ENCODE measurements around the gene JAKMIP1.
A peak's percentile ranks its signal among the peaks of the same experiment; 100 is the strongest.
"Not testable (repeated sequence)": the region's sequence is repeated elsewhere in the genome, so short reads cannot be mapped to it uniquely, and the experiment has no call there.

JAKMIP1 gene

DNA sequence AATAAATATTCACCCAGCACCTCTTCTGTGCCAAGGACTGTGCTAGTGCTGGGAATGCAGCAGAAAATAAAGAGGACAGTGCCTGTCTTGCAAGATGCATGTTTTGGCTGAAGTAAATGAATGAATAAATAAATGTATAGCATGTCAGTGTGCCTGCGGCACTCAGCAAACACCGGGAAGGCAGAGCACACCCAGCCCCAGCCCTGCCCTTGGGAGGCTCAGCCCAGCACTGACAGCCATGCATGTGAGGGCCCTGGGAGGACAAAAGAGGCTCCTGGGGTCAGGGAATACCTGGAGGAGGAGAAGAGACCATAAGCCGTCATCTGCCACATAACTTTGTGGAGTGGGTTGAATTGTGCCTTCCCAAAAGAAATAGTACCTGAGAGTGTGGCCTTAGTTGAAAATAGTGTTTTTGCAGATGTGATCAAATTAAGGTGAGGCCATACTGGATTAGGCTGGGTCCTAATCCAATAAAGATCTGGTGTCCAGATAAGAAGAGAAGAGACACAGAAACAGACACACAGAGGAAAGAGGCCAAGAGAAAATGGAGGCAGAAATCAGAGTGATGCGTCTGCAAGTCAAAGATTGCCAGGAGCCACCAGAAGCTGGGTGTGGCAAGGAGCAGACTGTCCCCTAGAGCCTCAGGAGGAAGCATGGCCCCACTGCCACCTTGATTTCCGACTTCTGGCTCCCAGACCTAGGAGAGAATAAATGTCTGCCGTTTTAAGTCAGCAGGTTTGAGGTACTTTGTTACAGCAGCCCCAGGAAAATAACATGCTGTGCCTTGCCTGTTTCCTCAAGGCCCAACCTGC, 198.5 kb downstream of the JAKMIP1 start:
- no peak overlapping the region for H3K4me3 ChIP-seq
- H3K4me1 ChIP-seq: peaks cover 21 to 53% (median 40%) of the 10 kb centered on the region in 10 experiments
- peaks cover 0 to 5% (median 0%) of the 10 kb centered on the region in 11 experiments; a peak in 8 of 22 replicates for H3K9me3 ChIP-seq (replicated peaks in 1 of 11)
- no peak overlapping the region for H3K9ac ChIP-seq
- no peak overlapping the region for H3K4me2 ChIP-seq
- H3K27ac ChIP-seq: no peak overlapping the region
- TF ChIP-seq Cebpa-rat (IDR thresholded peaks at IDR 0.05): no peak
- no peaks in the 10 kb centered on the region for H3K36me3 ChIP-seq
- H4K20me1 ChIP-seq: peaks cover 0 to 10% (median 0%) of the 10 kb centered on the region in 11 experiments; a peak in 2 of 22 replicates
- H3K27me3 ChIP-seq: peaks cover 0 to 9% (median 2%) of the 10 kb centered on the region in 11 experiments; a peak in 13 of 22 replicates

DNA sequence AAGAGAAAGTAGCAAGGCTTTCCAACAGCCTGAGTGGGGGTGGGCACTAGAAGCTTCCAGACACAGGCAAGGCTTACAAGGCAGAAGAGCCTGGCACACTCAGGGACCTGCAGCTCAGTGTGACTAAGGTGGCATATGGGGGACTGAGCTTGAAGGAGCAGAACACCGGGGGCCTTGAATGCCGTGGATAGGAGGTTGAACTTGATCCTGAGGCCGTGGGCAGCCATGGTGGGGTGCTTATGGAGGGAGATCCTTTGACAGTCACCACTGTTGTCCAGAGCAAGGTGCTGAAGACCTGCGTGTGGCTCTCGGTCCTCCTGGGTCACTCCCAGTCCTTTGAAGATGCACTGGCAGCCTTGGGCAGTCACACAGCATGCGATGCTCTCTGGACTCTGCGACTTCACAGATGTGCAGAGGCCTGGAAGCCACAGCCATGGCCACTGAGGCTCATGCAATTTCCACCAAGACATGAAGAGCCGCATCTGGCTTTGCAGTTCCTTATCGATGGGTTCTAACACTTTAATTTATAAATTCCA, 200.5 kb downstream of the JAKMIP1 start:
- no peak overlapping the region for H3K9ac ChIP-seq
- peaks cover 0 to 5% (median 0%) of the 10 kb centered on the region in 11 experiments; a peak in 8 of 22 replicates for H3K9me3 ChIP-seq (replicated peaks in 1 of 11)
- no peak overlapping the region for H3K27ac ChIP-seq
- H3K4me2 ChIP-seq: peak overlapping the region; percentile 51 to 73 (median 67); a peak in 21 of 22 replicates
- H4K20me1 ChIP-seq: peaks cover 0 to 10% (median 0%) of the 10 kb centered on the region in 11 experiments; a peak in 2 of 22 replicates
- no peak for TF ChIP-seq Cebpa-rat (IDR thresholded peaks at IDR 0.05)
- H3K4me1 ChIP-seq: peaks cover 41 to 64% (median 57%) of the 10 kb centered on the region in 10 experiments
- H3K36me3 ChIP-seq: no peaks in the 10 kb centered on the region
- H3K4me3 ChIP-seq: no peak overlapping the region
- no peaks in the 10 kb centered on the region for H3K27me3 ChIP-seq

DNA sequence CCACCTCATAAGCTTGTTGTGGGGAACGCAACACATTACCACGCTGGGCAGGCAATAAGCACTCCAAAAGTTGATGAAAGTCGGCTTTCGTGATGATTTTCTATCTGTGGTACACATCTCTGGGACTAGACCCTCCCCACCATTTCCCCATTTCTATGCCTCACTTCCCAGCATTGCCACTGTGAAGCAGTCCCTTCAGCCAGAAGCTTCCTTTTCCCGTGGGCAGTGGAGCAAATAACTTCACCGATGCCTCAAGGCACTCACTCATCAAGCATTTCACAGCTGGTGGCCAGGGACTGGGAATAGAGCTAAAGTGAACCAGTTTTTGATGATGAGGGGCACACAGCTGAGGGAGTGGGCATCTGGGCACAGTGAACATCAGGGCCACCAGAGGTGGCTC, 201.0 kb downstream of the JAKMIP1 start:
- no peak for TF ChIP-seq Cebpa-rat (IDR thresholded peaks at IDR 0.05)
- Histone ChIP-seq H3K9me3 (replicated peaks in 1 of 11) (peaks cover 0 to 5% (median 0%) of the 10 kb centered on the region in 11 experiments; a peak in 8 of 22 replicates), H4K20me1 (peaks cover 0 to 10% (median 0%) of the 10 kb centered on the region in 11 experiments; a peak in 2 of 22 replicates), H3K36me3 (no peaks in the 10 kb centered on the region), H3K9ac (no peak overlapping the region), H3K4me3 (no peak overlapping the region), H3K27me3 (no peaks in the 10 kb centered on the region), H3K27ac (no peak overlapping the region), H3K4me1 (peaks cover 46 to 69% (median 62%) of the 10 kb centered on the region in 10 experiments), H3K4me2 (peak overlapping the region; percentile 51 to 73 (median 67))

DNA sequence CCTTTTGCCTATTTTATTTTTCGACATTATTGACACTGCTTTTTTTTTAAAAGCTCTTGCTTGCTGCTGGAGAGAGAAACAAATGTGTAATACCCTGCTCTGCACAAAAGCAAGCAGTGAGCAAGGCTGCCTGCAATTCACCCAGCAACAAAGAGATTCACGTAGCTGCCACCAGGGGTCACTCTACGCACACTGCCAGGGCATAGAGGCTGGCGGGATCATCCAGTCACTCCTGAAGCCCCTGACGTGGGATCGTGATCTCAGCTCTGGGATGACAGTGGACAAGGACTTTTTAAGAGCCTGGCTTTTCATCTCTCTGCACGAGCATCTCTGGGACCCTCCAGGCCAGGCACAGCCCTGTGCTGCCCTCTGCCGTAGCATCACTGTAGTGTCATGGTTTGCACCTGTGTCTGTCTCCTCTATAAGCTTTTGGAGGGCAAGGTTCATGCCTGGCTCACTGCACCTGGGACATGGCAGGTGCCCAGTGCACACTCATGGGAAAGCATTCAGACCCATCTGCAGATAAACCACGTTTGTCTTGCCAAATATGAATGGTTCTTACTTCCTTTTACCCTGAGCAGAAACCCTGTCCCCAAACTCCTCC, 201.9 kb downstream of the JAKMIP1 start:
- Histone ChIP-seq H3K9me3 (replicated peaks in 1 of 11) (no peaks in the 10 kb centered on the region; a peak in 2 of 22 replicates), H3K27me3 (no peaks in the 10 kb centered on the region), H3K4me2 (peak overlapping the region; percentile 51 to 73 (median 67)), H3K36me3 (no peaks in the 10 kb centered on the region), H4K20me1 (peaks cover 0 to 10% (median 0%) of the 10 kb centered on the region in 11 experiments; a peak in 2 of 22 replicates), H3K9ac (no peak overlapping the region), H3K4me3 (no peak overlapping the region), H3K4me1 (peaks cover 52 to 77% (median 69%) of the 10 kb centered on the region in 10 experiments), H3K27ac (no peak overlapping the region)
- no peak for TF ChIP-seq Cebpa-rat (IDR thresholded peaks at IDR 0.05)

DNA sequence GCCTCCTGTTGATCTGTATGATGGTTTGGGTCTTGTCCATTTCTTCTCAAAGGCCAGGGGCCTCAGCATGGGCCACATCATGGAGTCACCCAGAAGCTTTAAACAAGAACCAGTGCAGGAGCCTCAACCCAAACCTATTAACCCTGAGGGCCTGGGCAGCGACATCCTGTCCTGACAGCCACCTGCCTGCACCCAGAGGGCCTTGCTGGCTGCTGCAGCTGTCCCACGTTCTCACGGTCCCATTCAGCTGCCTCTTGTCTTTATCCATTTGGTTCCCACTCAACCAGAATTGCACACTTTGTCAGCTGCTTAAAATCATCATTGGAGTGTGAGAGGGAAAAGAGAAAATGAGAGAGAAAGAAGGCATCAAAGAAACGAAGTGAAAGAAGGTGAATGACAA, 203.7 kb downstream of the JAKMIP1 start:
- Histone ChIP-seq H3K4me2 (peak overlapping the region; percentile 63 to 83 (median 70)), H3K9ac (no peak overlapping the region), H3K9me3 (replicated peaks in 1 of 11) (no peaks in the 10 kb centered on the region), H3K27ac (peak overlapping the region in 1 of 11 experiments; percentile 36; a peak in 1 of 22 replicates), H4K20me1 (peaks cover 0 to 10% (median 0%) of the 10 kb centered on the region in 11 experiments; a peak in 2 of 22 replicates), H3K4me1 (peaks cover 59 to 95% (median 87%) of the 10 kb centered on the region in 10 experiments), H3K36me3 (no peaks in the 10 kb centered on the region), H3K27me3 (no peaks in the 10 kb centered on the region), H3K4me3 (no peak overlapping the region)
- no peak for TF ChIP-seq Cebpa-rat (IDR thresholded peaks at IDR 0.05)

DNA sequence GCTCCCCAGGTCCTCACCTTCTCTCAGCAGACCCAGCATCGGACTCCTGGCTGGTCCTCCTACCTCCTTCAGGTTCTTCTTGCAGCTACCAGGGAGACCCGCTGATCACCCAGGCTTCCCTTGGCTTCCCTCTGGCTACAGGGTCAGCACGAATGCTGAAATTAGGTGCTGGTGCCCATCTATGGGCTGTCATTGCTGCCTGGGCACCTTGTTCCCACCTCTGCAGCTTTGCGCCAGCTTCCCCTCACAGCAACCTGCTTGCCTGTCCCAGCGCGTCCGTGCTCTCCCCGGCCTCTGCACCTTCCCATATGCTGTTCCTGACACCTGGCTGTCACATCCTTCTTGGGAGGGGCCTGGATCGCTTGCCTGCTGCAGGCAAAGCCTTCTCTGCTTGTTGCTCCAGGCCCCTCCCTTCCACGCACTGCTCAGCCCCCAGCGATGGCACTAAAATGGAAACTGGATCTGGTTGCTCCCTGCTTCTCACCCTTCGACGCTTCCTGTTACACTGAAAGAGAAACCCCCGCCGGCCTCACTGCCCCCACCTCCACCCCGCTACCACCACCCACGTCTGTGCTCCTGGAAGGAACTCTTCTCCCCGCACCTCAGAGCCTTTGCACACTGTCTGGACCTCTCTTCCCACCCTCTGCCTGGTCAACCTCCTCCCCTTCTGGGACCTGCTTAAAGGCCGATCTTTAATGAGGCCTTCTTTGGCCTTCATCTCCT, 204.3 kb downstream of the JAKMIP1 start:
- H4K20me1 ChIP-seq: peaks cover 0 to 10% (median 0%) of the 10 kb centered on the region in 11 experiments; a peak in 2 of 22 replicates
- H3K27ac ChIP-seq: peak overlapping the region in 1 of 11 experiments; percentile 36; a peak in 1 of 22 replicates
- H3K27me3 ChIP-seq: no peaks in the 10 kb centered on the region
- H3K4me2 ChIP-seq: peak overlapping the region; percentile 63 to 83 (median 70)
- no peaks in the 10 kb centered on the region for H3K36me3 ChIP-seq
- no peak overlapping the region for H3K4me3 ChIP-seq
- H3K9ac ChIP-seq: no peak overlapping the region
- peaks cover 59 to 99% (median 92%) of the 10 kb centered on the region in 10 experiments for H3K4me1 ChIP-seq
- TF ChIP-seq Cebpa-rat (IDR thresholded peaks at IDR 0.05): no peak
- no peaks in the 10 kb centered on the region for H3K9me3 ChIP-seq (replicated peaks in 1 of 11)

DNA sequence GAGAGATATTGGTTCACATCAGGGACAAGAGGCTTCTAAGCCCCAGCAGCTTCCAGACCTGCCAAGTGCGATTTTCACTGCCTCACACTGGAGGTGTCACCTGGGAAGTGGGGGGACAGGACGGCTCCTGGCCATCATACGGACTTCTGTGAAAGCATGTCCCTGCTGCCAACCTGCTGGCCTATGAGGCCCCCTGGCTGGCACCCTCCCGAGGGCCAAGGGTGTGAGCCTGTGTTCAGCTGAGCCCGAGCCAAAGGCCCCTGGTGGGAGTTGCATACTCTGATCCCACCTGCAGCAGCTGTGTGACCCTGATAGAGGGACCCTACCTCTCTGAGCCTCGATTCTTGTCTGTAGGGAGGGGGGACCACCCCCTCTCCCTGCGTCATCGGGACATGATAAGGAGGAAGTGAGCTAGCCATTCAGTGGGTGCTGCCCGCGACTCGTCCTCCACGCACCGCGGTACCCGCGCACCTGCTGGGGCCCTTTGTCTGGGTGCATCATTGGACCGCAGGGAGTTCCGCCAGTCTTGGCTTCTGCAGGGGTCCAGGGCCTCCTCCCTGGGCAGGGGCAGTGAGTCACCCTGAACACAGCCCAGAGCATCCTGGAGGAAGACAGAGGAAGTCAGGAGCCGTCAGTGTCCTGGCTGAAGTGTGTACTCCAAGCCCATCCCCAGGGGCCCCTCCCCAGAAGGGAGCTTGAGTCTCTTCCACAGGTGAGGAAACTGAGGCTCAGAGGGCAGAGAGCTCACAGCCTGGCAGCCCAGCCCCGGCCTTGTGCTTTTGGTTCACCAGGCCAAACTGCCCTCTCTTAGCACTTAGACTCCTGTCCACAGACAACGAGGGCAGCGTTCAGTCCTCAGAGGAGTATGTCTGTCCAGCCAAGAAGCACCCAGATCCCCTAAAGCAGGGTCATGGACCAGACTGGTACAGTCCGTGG, 206.2 kb downstream of the JAKMIP1 start:
- H3K36me3 ChIP-seq: no peaks in the 10 kb centered on the region
- no peak overlapping the region for H3K27ac ChIP-seq
- TF ChIP-seq Cebpa-rat (IDR thresholded peaks at IDR 0.05): no peak
- no peak overlapping the region for H3K4me3 ChIP-seq
- no peaks in the 10 kb centered on the region for H3K9me3 ChIP-seq (replicated peaks in 1 of 11)
- peak overlapping the region; percentile 23 to 83 (median 50); a peak in 21 of 22 replicates for H3K4me2 ChIP-seq
- H3K27me3 ChIP-seq: no peaks in the 10 kb centered on the region
- no peak overlapping the region for H3K9ac ChIP-seq
- H3K4me1 ChIP-seq: peaks cover 50 to 96% (median 84%) of the 10 kb centered on the region in 10 experiments
- peaks cover 0 to 9% (median 0%) of the 10 kb centered on the region in 11 experiments; a peak in 2 of 22 replicates for H4K20me1 ChIP-seq

DNA sequence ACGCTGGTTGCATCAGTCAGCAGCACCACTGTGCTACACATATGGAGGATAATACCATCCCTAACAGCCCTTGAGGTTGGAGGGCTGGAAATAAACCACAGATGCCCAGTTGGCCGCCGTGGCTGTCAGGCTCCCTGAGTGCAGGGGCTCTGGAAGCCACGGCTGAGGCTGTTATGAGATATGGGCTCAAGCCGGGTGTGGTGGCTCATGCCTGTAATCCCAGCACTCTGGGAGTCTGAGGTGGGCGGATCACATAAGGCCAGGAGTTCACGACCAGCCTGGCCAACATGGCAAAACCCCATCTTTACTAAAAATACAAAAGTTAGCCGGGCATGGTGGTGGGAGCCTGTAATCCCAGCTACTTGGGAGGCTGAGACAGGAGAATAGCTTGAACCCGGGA, 207.0 kb downstream of the JAKMIP1 start:
- peaks cover 42 to 88% (median 79%) of the 10 kb centered on the region in 10 experiments for H3K4me1 ChIP-seq
- H3K27me3 ChIP-seq: not testable (repeated sequence)

More for the DNA sequence above, 207.0 kb downstream of the JAKMIP1 start:
- not testable (repeated sequence) for H3K36me3 ChIP-seq; H3K9ac ChIP-seq; H3K4me3 ChIP-seq; H4K20me1 ChIP-seq; H3K27ac ChIP-seq; H3K9me3 ChIP-seq (replicated peaks in 1 of 11)
- peak overlapping the region in 8 of 11 experiments; percentile 61 to 81 (median 72); a peak in 14 of 22 replicates for H3K4me2 ChIP-seq
